OCI-LY1 (cell line): Measurements from ENCODE around the gene CASP9.

ENCODE experiments used
- H2AFZ ChIP-seq: fragments of 200-600 bp; sonication (generic), shearing (Covaris generic); 2 replicates; pipeline ENCODE4 v1.6.0; 2014; ENCODE audit warnings: antibody characterized with exemption, mild to moderate bottlenecking, low read length
- H3F3A ChIP-seq: fragments of 200-600 bp; sonication (generic), shearing (Covaris generic); 2 replicates; pipeline ENCODE4 v1.6.0; 2014; ENCODE audit warnings: mild to moderate bottlenecking, antibody characterized with exemption, low read length, moderate library complexity; ENCODE audit not compliant: insufficient read depth
- H3K27ac ChIP-seq: fragments of 200-600 bp; sonication (generic); 2 replicates; pipeline ENCODE4 v1.5.1; 2014; ENCODE audit warnings: low read length, mixed run types, mild to moderate bottlenecking, low read depth; ENCODE audit not compliant: poor library complexity, severe bottlenecking
- H3K27me3 ChIP-seq: fragments of 200-600 bp; sonication (generic); 2 replicates; pipeline ENCODE4 v1.6.0; 2014; ENCODE audit warnings: antibody characterized with exemption, mild to moderate bottlenecking, low read length, moderate library complexity; ENCODE audit not compliant: insufficient read depth
- H3K36me3 ChIP-seq: fragments of 200-600 bp; sonication (generic); 2 replicates; pipeline ENCODE4 v1.6.1; 2014; ENCODE audit warnings: mild to moderate bottlenecking, antibody characterized with exemption, low read length, moderate library complexity, mixed read lengths; ENCODE audit not compliant: insufficient read depth
- H3K4me1 ChIP-seq: fragments of 200-600 bp; sonication (generic); 2 replicates; pipeline ENCODE4 v1.5.1; 2014; ENCODE audit warnings: mild to moderate bottlenecking, low read length, moderate library complexity; ENCODE audit not compliant: insufficient read depth, severe bottlenecking
- H3K4me2 ChIP-seq: fragments of 200-600 bp; sonication (generic), shearing (Covaris generic); 2 replicates; pipeline ENCODE4 v1.6.1; 2014; ENCODE audit warnings: low read length
- H3K4me3 ChIP-seq: fragments of 200-600 bp; sonication (generic); 2 replicates; pipeline ENCODE4 v1.5.1; 2014; ENCODE audit warnings: low read length, low read depth, mild to moderate bottlenecking, mixed read lengths; ENCODE audit not compliant: poor library complexity, severe bottlenecking
- H3K79me2 ChIP-seq: fragments of 200-600 bp; shearing (Covaris generic); 2 replicates; pipeline ENCODE4 v1.6.1; 2016; ENCODE audit warnings: mixed run types, low read length, mixed read lengths; ENCODE audit not compliant: insufficient read depth
- H3K9ac ChIP-seq: fragments of 200-600 bp; sonication (generic), shearing (Covaris generic); 2 replicates; pipeline ENCODE4 v1.6.1; 2014; ENCODE audit warnings: mild to moderate bottlenecking, low read length, mixed read lengths
- H3K9me2 ChIP-seq: fragments of 200-600 bp; sonication (generic), shearing (Covaris generic); 2 replicates; pipeline ENCODE4 v1.6.1; 2014; ENCODE audit warnings: low read depth, mild to moderate bottlenecking, low read length, mixed read lengths
- H3K9me3 ChIP-seq: fragments of 200-600 bp; shearing (Covaris generic); 2 replicates; pipeline ENCODE4 v1.6.1; 2014; ENCODE audit warnings: low read length, mixed read lengths
- H4K20me1 ChIP-seq: fragments of 200-600 bp; sonication (generic), shearing (Covaris generic); 2 replicates; pipeline ENCODE4 v1.6.0; 2016; ENCODE audit warnings: mild to moderate bottlenecking, low read length; ENCODE audit not compliant: insufficient read depth
- CTCF ChIP-seq: fragments of 200-600 bp; sonication (generic), shearing (Covaris generic); IDR thresholded peaks from 2 replicates; pipeline ENCODE4 v1.5.1; 2017; ENCODE audit warnings: mild to moderate bottlenecking, antibody characterized with exemption, low read length, moderate library complexity, mixed read lengths
- EZH2 ChIP-seq: fragments of 200-600 bp; sonication (generic), shearing (Covaris generic); IDR thresholded peaks from 2 replicates; pipeline ENCODE4 v1.8.0; 2017; ENCODE audit warnings: borderline replicate concordance, mixed run types, mild to moderate bottlenecking, antibody characterized with exemption, low read length, moderate library complexity, mixed read lengths

The CASP9 gene

GRCh38 chr1:15510611-15511405 is 13.2 kb downstream of the CASP9 start:
- no peak overlapping the region for H3K27ac ChIP-seq

GRCh38 chr1:15509586-15509985 is 14.4 kb downstream of the CASP9 start:
- Histone ChIP-seq H3K9me3 (no peaks in the 10 kb centered on the region), H3K36me3 (no peaks in the 10 kb centered on the region), H3F3A (no peaks in the 10 kb centered on the region), H3K9ac (no peak overlapping the region), H3K9me2 (no peaks in the 10 kb centered on the region), H3K4me3 (no peak overlapping the region), H3K4me2 (no peak overlapping the region), H3K27ac (peak overlapping the region; percentile 27), H3K79me2 (no peaks in the 10 kb centered on the region), H3K27me3 (no peaks in the 10 kb centered on the region), H2AFZ (no peak overlapping the region), H3K4me1 (peaks cover 16% of the 10 kb centered on the region), H4K20me1 (no peaks in the 10 kb centered on the region)
- TF ChIP-seq EZH2 (no peak), CTCF (no peak)

More at GRCh38 chr1:15510611-15511405, 13.2 kb downstream of the CASP9 start:
- H3K4me3 ChIP-seq = no peak overlapping the region
- TF ChIP-seq EZH2 (no peak), CTCF (no peak)
- peaks cover 24% of the 10 kb centered on the region for H3K4me1 ChIP-seq
- H3K79me2 ChIP-seq = no peaks in the 10 kb centered on the region
- no peaks in the 10 kb centered on the region for H3K36me3 ChIP-seq
- no peaks in the 10 kb centered on the region for H3F3A ChIP-seq
- H3K9ac ChIP-seq = no peak overlapping the region
- no peaks in the 10 kb centered on the region for H4K20me1 ChIP-seq
- no peak overlapping the region for H2AFZ ChIP-seq
- no peaks in the 10 kb centered on the region for H3K9me2 ChIP-seq
- H3K9me3 ChIP-seq = no peaks in the 10 kb centered on the region
- no peak overlapping the region for H3K4me2 ChIP-seq
- no peaks in the 10 kb centered on the region for H3K27me3 ChIP-seq

GRCh38 chr1:15508700-15509487 is 15.1 kb downstream of the CASP9 start:
- no peaks in the 10 kb centered on the region for H3K9me3 ChIP-seq
- no peaks in the 10 kb centered on the region for H3K79me2 ChIP-seq
- H3F3A ChIP-seq = no peaks in the 10 kb centered on the region
- H3K4me3 ChIP-seq = no peak overlapping the region
- no peaks in the 10 kb centered on the region for H3K27me3 ChIP-seq
- no peaks in the 10 kb centered on the region for H3K36me3 ChIP-seq
- H3K4me1 ChIP-seq = peaks cover 16% of the 10 kb centered on the region
- H3K4me2 ChIP-seq = no peak overlapping the region
- H3K9ac ChIP-seq = no peak overlapping the region
- no peak overlapping the region for H3K27ac ChIP-seq
- TF ChIP-seq EZH2 = no peak
- TF ChIP-seq CTCF = no peak
- H3K9me2 ChIP-seq = no peaks in the 10 kb centered on the region
- H2AFZ ChIP-seq = no peak overlapping the region
- H4K20me1 ChIP-seq = no peaks in the 10 kb centered on the region
